Measurements from ENCODE around the gene GPC1. TPM values are rescaled to one million over a fixed set of nuclear protein-coding genes. Genes with fewer than 3 reads are reported as not detected.
"Not testable (repeated sequence)": the region's sequence is repeated elsewhere in the genome, so short reads cannot be mapped to it uniquely, and the experiment has no call there.

Gene GPC1
- total and polyA plus RNA-seq, 2 experiments from 2014 or later, result 9.0 to 46.2 TPM

DNA sequence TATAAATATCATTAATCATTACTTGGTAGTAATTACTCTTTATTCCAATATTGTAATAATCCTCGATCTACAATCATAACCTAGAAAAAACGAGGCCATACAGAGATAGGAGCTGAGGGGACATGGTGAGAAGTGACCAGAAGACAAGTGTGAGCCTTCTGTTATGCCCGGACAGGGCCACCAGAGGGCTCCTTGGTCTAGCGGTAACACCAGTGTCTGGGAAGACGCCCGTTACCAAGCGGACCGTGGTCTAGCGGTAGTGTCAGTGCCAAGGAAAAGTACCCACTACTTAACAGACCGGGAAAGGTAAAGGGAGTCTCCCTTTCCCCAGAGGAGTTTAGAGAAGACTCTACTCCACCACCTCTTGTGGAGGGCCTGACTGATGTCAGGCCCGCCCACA, 59.5 kb downstream of the GPC1 start:
- not testable (repeated sequence) for H3K4me3 ChIP-seq; H2AFZ ChIP-seq; H3K79me2 ChIP-seq (replicated peaks; ENCODE audit: insufficient read depth); ATAC-seq; H3K27me3 Mint-ChIP-seq (ENCODE audit: insufficient read depth, low read depth, poor library complexity); H3K9me2 ChIP-seq (ENCODE audit: insufficient read depth); H3K4me3 Mint-ChIP-seq; H3K36me3 ChIP-seq (ENCODE audit: insufficient read depth); H3K27ac ChIP-seq (ENCODE audit: low read depth); H3K27ac Mint-ChIP-seq; H3K4me1 Mint-ChIP-seq; H3K4me1 ChIP-seq (ENCODE audit: insufficient read depth); H4K20me1 ChIP-seq (replicated peaks; ENCODE audit: insufficient read depth); H3K27me3 ChIP-seq (ENCODE audit: insufficient read depth); H3K4me2 ChIP-seq; H3F3A ChIP-seq (replicated peaks; ENCODE audit: low read depth)
- peaks cover 17% of the 10 kb centered on the region for H3K36me3 Mint-ChIP-seq (ENCODE audit: low read depth)
- peaks cover 52% of the 10 kb centered on the region for H3K9me3 Mint-ChIP-seq
- DNase-seq (ENCODE audit: low spot score), result peak; percentile 44
- TF ChIP-seq, protein P1, sequence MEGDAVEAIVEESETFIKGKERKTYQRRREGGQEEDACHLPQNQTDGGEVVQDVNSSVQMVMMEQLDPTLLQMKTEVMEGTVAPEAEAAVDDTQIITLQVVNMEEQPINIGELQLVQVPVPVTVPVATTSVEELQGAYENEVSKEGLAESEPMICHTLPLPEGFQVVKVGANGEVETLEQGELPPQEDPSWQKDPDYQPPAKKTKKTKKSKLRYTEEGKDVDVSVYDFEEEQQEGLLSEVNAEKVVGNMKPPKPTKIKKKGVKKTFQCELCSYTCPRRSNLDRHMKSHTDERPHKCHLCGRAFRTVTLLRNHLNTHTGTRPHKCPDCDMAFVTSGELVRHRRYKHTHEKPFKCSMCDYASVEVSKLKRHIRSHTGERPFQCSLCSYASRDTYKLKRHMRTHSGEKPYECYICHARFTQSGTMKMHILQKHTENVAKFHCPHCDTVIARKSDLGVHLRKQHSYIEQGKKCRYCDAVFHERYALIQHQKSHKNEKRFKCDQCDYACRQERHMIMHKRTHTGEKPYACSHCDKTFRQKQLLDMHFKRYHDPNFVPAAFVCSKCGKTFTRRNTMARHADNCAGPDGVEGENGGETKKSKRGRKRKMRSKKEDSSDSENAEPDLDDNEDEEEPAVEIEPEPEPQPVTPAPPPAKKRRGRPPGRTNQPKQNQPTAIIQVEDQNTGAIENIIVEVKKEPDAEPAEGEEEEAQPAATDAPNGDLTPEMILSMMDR (conservative IDR thresholded peaks at IDR 0.05; ENCODE audit: low read depth in 2 of 2), result peak; percentile 55 to 56

DNA sequence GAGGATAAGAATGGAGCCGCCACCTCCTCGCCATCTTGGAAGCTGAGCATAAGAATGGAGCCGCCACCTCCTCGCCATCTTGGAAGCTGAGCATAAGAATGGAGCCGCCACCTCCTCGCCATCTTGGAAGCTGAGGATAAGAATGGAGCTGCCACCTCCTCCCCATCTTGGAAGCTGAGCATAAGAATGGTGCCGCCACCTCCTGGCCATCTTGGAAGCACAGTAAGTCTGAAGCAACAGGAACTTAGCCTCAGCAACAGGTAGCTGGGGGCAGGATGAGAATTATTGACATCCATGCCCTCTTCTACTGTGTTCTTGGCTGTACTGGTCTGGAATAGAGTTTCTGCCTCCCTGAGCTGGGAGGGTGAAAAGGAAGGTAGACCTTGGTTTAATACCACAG, 61.6 kb downstream of the GPC1 start:
- not testable (repeated sequence) for H3K27ac Mint-ChIP-seq; H3K27ac ChIP-seq (ENCODE audit: low read depth); H3K4me3 Mint-ChIP-seq; H2AFZ ChIP-seq; H3K36me3 ChIP-seq (ENCODE audit: insufficient read depth); H3K4me3 ChIP-seq; H3K27me3 Mint-ChIP-seq (ENCODE audit: insufficient read depth, low read depth, poor library complexity); H3K79me2 ChIP-seq (replicated peaks; ENCODE audit: insufficient read depth); H4K20me1 ChIP-seq (replicated peaks; ENCODE audit: insufficient read depth); H3K4me2 ChIP-seq; H3F3A ChIP-seq (replicated peaks; ENCODE audit: low read depth); H3K27me3 ChIP-seq (ENCODE audit: insufficient read depth); H3K4me1 ChIP-seq (ENCODE audit: insufficient read depth); H3K4me1 Mint-ChIP-seq; H3K9me2 ChIP-seq (ENCODE audit: insufficient read depth)
- TF ChIP-seq, protein P1 (conservative IDR thresholded peaks at IDR 0.05; ENCODE audit: low read depth in 2 of 2), result peak; percentile 53 to 83
- Mint-ChIP-seq H3K36me3 (ENCODE audit: low read depth) (peaks cover 17% of the 10 kb centered on the region), H3K9me3 (peaks cover 38% of the 10 kb centered on the region)
- DNase-seq (ENCODE audit: low spot score), result peak; percentile 77
- peak; percentile 86 for ATAC-seq

DNA sequence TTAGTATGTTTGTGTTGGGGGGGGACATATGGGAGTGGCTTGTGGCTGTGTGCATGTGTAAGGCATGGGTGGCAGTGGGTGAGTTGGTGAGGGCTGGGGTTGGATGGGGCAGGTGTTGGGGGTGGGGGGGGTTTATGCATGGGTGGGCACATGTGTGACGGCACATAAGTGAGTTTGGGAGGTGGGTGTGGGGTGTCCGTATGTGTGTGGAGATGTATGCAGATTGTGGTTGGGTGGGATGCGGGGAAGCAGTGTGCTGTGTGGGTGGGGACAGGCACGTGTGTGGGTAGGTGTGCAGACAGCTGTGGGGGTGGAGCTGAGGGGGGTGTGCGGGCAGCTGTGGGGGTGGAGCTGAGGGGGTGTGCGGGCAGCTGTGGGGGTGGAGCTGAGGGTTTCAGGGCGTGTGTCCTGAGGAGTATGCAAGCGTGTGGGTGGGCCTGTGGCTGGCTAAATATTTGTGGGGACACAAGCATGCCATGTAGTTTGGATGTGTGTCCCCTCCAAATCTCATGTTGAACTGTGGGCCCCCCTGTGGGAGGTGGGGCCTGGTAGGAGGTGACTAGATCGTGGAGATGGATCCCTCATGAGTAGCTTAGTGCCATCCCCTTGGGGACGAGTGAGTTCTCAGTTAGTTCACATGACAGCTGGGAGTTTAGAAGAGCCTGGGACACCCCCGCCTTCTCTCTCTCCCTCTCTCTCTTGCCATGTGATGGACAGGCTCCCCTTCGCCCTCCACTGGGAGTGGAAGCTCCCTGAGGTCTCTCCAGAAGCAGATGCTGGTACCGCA, 62.9 kb downstream of the GPC1 start:
- Histone ChIP-seq H4K20me1 (replicated peaks; ENCODE audit: insufficient read depth) (no peaks in the 10 kb centered on the region), H3K36me3 (ENCODE audit: insufficient read depth) (no peaks in the 10 kb centered on the region), H3K27me3 (ENCODE audit: insufficient read depth) (no peaks in the 10 kb centered on the region), H3K4me3 (no peak overlapping the region), H3K4me2 (no peak overlapping the region), H3K4me1 (ENCODE audit: insufficient read depth) (no peaks in the 10 kb centered on the region), H3K9me2 (ENCODE audit: insufficient read depth) (peaks cover 6% of the 10 kb centered on the region; the same call in 1 of the 2 replicates), H2AFZ (no peak overlapping the region), H3F3A (replicated peaks; ENCODE audit: low read depth) (no peaks in the 10 kb centered on the region), H3K27ac (ENCODE audit: low read depth) (no peak overlapping the region), H3K79me2 (replicated peaks; ENCODE audit: insufficient read depth) (no peaks in the 10 kb centered on the region)
- H3K27ac Mint-ChIP-seq, result no peak overlapping the region
- no peak overlapping the region for H3K4me3 Mint-ChIP-seq
- peaks cover 11% of the 10 kb centered on the region for H3K27me3 Mint-ChIP-seq (ENCODE audit: insufficient read depth, low read depth, poor library complexity)
- ATAC-seq, result no peak
- H3K4me1 Mint-ChIP-seq, result no peaks in the 10 kb centered on the region; the same call in 2 of the 3 replicates
- H3K36me3 Mint-ChIP-seq (ENCODE audit: low read depth), result peaks cover 16% of the 10 kb centered on the region
- peaks cover 31% of the 10 kb centered on the region for H3K9me3 Mint-ChIP-seq
- DNase-seq (ENCODE audit: low spot score), result no peak
- TF ChIP-seq ZNF114 (CRISPR knock-in tag; IDR thresholded peaks at IDR 0.05), result no peak
- TF ChIP-seq POLR2AphosphoS5 (IDR thresholded peaks at IDR 0.05; ENCODE audit: low read depth), result no peak
- TF ChIP-seq, protein P2, sequence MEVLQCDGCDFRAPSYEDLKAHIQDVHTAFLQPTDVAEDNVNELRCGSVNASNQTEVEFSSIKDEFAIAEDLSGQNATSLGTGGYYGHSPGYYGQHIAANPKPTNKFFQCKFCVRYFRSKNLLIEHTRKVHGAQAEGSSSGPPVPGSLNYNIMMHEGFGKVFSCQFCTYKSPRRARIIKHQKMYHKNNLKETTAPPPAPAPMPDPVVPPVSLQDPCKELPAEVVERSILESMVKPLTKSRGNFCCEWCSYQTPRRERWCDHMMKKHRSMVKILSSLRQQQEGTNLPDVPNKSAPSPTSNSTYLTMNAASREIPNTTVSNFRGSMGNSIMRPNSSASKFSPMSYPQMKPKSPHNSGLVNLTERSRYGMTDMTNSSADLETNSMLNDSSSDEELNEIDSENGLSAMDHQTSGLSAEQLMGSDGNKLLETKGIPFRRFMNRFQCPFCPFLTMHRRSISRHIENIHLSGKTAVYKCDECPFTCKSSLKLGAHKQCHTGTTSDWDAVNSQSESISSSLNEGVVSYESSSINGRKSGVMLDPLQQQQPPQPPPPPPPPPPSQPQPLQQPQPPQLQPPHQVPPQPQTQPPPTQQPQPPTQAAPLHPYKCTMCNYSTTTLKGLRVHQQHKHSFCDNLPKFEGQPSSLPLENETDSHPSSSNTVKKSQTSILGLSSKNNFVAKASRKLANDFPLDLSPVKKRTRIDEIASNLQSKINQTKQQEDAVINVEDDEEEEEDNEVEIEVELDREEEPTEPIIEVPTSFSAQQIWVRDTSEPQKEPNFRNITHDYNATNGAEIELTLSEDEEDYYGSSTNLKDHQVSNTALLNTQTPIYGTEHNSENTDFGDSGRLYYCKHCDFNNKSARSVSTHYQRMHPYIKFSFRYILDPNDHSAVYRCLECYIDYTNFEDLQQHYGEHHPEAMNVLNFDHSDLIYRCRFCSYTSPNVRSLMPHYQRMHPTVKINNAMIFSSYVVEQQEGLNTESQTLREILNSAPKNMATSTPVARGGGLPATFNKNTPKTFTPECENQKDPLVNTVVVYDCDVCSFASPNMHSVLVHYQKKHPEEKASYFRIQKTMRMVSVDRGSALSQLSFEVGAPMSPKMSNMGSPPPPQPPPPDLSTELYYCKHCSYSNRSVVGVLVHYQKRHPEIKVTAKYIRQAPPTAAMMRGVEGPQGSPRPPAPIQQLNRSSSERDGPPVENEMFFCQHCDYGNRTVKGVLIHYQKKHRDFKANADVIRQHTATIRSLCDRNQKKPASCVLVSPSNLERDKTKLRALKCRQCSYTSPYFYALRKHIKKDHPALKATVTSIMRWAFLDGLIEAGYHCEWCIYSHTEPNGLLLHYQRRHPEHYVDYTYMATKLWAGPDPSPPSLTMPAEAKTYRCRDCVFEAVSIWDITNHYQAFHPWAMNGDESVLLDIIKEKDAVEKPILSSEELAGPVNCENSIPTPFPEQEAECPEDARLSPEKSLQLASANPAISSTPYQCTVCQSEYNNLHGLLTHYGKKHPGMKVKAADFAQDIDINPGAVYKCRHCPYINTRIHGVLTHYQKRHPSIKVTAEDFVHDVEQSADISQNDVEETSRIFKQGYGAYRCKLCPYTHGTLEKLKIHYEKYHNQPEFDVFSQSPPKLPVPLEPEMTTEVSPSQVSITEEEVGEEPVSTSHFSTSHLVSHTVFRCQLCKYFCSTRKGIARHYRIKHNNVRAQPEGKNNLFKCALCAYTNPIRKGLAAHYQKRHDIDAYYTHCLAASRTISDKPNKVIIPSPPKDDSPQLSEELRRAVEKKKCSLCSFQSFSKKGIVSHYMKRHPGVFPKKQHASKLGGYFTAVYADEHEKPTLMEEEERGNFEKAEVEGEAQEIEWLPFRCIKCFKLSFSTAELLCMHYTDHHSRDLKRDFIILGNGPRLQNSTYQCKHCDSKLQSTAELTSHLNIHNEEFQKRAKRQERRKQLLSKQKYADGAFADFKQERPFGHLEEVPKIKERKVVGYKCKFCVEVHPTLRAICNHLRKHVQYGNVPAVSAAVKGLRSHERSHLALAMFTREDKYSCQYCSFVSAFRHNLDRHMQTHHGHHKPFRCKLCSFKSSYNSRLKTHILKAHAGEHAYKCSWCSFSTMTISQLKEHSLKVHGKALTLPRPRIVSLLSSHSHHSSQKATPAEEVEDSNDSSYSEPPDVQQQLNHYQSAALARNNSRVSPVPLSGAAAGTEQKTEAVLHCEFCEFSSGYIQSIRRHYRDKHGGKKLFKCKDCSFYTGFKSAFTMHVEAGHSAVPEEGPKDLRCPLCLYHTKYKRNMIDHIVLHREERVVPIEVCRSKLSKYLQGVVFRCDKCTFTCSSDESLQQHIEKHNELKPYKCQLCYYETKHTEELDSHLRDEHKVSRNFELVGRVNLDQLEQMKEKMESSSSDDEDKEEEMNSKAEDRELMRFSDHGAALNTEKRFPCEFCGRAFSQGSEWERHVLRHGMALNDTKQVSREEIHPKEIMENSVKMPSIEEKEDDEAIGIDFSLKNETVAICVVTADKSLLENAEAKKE (CRISPR knock-in tag; IDR thresholded peaks at IDR 0.05), result no peak
